ENCODE measurements around the gene WDR70. TPM values are rescaled to one million over a fixed set of nuclear protein-coding genes. Genes with fewer than 3 reads are reported as not detected.

Gene WDR70
- total and polyA plus RNA-seq, 2 donors (not counting 3 experiments of a cell fraction or from before 2014, with no cell fraction given) = 6.7 to 37.3 TPM

DNA sequence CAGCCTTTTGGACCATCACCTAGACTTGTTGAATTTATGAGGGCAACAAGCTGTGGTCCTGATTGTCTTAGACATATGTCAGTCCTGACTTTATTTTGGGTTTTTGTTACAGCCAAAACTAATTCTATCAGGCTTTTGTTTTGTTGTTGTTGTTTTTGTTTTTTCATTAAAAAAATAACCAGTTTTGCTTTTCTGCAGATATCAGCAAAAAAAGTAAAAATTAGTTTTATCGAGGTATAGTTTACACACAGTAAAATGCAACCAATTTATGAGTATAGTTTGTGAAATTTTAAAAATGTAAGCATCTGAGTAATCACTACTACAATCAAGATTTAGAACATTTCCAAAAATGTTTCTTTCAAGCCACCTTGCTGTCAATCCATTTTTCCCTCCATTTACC lies 48.9 kb downstream of the WDR70 start:
- H2AFZ ChIP-seq (ENCODE audit: low read depth, low read length) = no peak overlapping the region
- no peaks in the 10 kb centered on the region for H3K9me3 ChIP-seq (replicated peaks; ENCODE audit: control insufficient read depth, insufficient read depth, low read length)
- no peaks in the 10 kb centered on the region for H3K27me3 ChIP-seq (ENCODE audit: control insufficient read depth in 2 of 2, insufficient read depth in 2 of 2, low read length in 2 of 2)
- no peaks in the 10 kb centered on the region for H3K4me1 ChIP-seq (ENCODE audit: control insufficient read depth, extremely low read depth, insufficient read depth, low read length)
- POLR2A ChIA-PET = no interaction called here
- no peaks in the 10 kb centered on the region for H4K20me1 ChIP-seq (replicated peaks; ENCODE audit: control insufficient read depth, extremely low read depth, insufficient read depth, low read length)
- TF ChIP-seq EZH2 (IDR thresholded peaks at IDR 0.05; ENCODE audit: borderline replicate concordance, low read depth, low read length, severe bottlenecking) (no peak), GATA2 (IDR thresholded peaks at IDR 0.05; ENCODE audit: insufficient read depth, insufficient read length, low read depth, low read length) (no peak), JUN (IDR thresholded peaks at IDR 0.05; ENCODE audit: borderline replicate concordance, insufficient read depth, insufficient read length, low read depth) (no peak), FOS (IDR thresholded peaks at IDR 0.05; ENCODE audit: borderline replicate concordance, insufficient read depth, low read length) (no peak), MYC (IDR thresholded peaks at IDR 0.05; ENCODE audit: low read depth, low read length) (no peak), POLR2AphosphoS5 (IDR thresholded peaks at IDR 0.05; ENCODE audit: insufficient read depth, low read depth, low read length) (no peak), POLR2A (IDR thresholded peaks at IDR 0.05; ENCODE audit: low read depth, low read length) (no peak)
- TF ChIP-seq, protein P1, sequence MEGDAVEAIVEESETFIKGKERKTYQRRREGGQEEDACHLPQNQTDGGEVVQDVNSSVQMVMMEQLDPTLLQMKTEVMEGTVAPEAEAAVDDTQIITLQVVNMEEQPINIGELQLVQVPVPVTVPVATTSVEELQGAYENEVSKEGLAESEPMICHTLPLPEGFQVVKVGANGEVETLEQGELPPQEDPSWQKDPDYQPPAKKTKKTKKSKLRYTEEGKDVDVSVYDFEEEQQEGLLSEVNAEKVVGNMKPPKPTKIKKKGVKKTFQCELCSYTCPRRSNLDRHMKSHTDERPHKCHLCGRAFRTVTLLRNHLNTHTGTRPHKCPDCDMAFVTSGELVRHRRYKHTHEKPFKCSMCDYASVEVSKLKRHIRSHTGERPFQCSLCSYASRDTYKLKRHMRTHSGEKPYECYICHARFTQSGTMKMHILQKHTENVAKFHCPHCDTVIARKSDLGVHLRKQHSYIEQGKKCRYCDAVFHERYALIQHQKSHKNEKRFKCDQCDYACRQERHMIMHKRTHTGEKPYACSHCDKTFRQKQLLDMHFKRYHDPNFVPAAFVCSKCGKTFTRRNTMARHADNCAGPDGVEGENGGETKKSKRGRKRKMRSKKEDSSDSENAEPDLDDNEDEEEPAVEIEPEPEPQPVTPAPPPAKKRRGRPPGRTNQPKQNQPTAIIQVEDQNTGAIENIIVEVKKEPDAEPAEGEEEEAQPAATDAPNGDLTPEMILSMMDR (IDR thresholded peaks at IDR 0.05; ENCODE audit: extremely low read depth in 1 of 2, insufficient read depth in 1 of 2, low read depth in 1 of 2, low read length in 2 of 2) = no peak
- TF ChIP-seq, protein P2, sequence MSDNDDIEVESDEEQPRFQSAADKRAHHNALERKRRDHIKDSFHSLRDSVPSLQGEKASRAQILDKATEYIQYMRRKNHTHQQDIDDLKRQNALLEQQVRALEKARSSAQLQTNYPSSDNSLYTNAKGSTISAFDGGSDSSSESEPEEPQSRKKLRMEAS (IDR thresholded peaks at IDR 0.05; ENCODE audit: insufficient read depth, insufficient read length) = no peak
- dilution Hi-C loops (cut with MboI; ENCODE audit: extremely low pct_ligation_motif_present, low sequenced_read_pairs) = no loop called here
- H3K4me3 ChIP-seq (replicated peaks in 1 of 3; ENCODE audit: insufficient read depth in 1 of 3, low read depth in 1 of 3, low read length in 3 of 3) = no peak overlapping the region
- no peaks in the 10 kb centered on the region for H3K79me2 ChIP-seq (ENCODE audit: control insufficient read depth, insufficient read depth, low read length)
- H3K27ac ChIP-seq (ENCODE audit: insufficient read depth, low read depth, low read length) = no peak overlapping the region
- BruUV-seq (replicated peaks) = no TSS peak
- CTCF ChIA-PET = interaction anchor here (0.6 to 1.6 kb wide), 3 partner anchors 11 to 66 kb away, joined by 3 to 8 read pairs (median 3); no protein-coding TSS in a partner anchor
- DNase-seq (ENCODE audit: low read depth, low spot score) = no peak
- no peaks in the 10 kb centered on the region for H3K9me1 ChIP-seq (replicated peaks; ENCODE audit: control insufficient read depth, extremely low read depth, insufficient read depth, low read length)
- no peak for FAIRE-seq
- no peak overlapping the region for H3K4me2 ChIP-seq (ENCODE audit: insufficient read depth, low read length)
- H3K9ac ChIP-seq (replicated peaks; ENCODE audit: extremely low read depth, insufficient read depth, low read length) = no peak overlapping the region
- peaks cover 0 to 1% of the 10 kb centered on the region in 2 experiments for H3K36me3 ChIP-seq (ENCODE audit: control insufficient read depth in 2 of 2, extremely low read depth in 1 of 2, insufficient read depth in 2 of 2, low read length in 2 of 2)
- intact Hi-C loops (cut with micrococcal nuclease) = no loop called here
